Measurements from ENCODE around the gene INF2. TPM values are rescaled to one million over a fixed set of nuclear protein-coding genes. Genes with fewer than 3 reads are reported as not detected.

INF2 gene
- total RNA-seq, 1 experiment from 2014 or later: 58.3 TPM

- Histone ChIP-seq H2BK5ac (ENCODE audit: insufficient read length, low read length) (no peak overlapping the region), H2BK15ac (ENCODE audit: low read depth, low read length) (no peak overlapping the region), H2BK20ac (ENCODE audit: low read depth, low read length, poor library complexity, severe bottlenecking) (no peak overlapping the region), H2AFZ (ENCODE audit: low read length) (no peak overlapping the region), H4K8ac (replicated peaks; ENCODE audit: insufficient read length, low read depth, low read length) (no peak overlapping the region), H3T11ph (ENCODE audit: low read length) (no peak overlapping the region), H3K79me1 (ENCODE audit: insufficient read depth, low read depth, low read length, poor library complexity, severe bottlenecking) (no peaks in the 10 kb centered on the region), H4K91ac (ENCODE audit: insufficient read length, low read depth, low read length) (no peak overlapping the region), H3K23ac (ENCODE audit: insufficient read length, low read depth, low read length) (no peak overlapping the region), H3K4me2 (ENCODE audit: insufficient read depth, insufficient read length, low read length) (no peak overlapping the region), H2BK12ac (ENCODE audit: insufficient read length, low read depth, low read length) (no peak overlapping the region), H2AK5ac (ENCODE audit: insufficient read length, low read length) (no peak overlapping the region), H3K56ac (ENCODE audit: insufficient read length, low read depth, low read length) (no peak overlapping the region), H3K9me3 (ENCODE audit: control insufficient read depth, low read depth, low read length) (no peaks in the 10 kb centered on the region), H3K4me1 (ENCODE audit: insufficient read depth, low read length) (no peaks in the 10 kb centered on the region), H3K18ac (ENCODE audit: insufficient read length, low read depth, low read length) (no peak overlapping the region), H3K79me2 (ENCODE audit: insufficient read depth, low read length) (no peaks in the 10 kb centered on the region), H4K20me1 (ENCODE audit: control insufficient read depth, insufficient read depth, insufficient read length) (no peaks in the 10 kb centered on the region), H3K9ac (ENCODE audit: extremely low read depth, insufficient read length, low read length) (no peak overlapping the region), H2BK120ac (ENCODE audit: low read depth, low read length, poor library complexity, severe bottlenecking) (no peak overlapping the region), H3K27ac (ENCODE audit: insufficient read length, low read depth, low read length) (no peak overlapping the region), H4K5ac (ENCODE audit: insufficient read length, low read depth, low read length) (no peak overlapping the region), H3K4ac (ENCODE audit: low read depth, low read length) (no peak overlapping the region), H3K23me2 (ENCODE audit: insufficient read length, low read depth, low read length, poor library complexity, severe bottlenecking) (no peaks in the 10 kb centered on the region), H3K27me3 (ENCODE audit: insufficient read depth, low read length) (no peaks in the 10 kb centered on the region), H3K14ac (ENCODE audit: insufficient read depth, low read length) (no peak overlapping the region)
- WGBS (ENCODE audit: extremely low coverage, insufficient read length, low lambda C conversion rate): no CpG with 5 or more reads among the region's 9 CpGs
- no peak for TF ChIP-seq CTCF (conservative IDR thresholded peaks at IDR 0.05)
- no peak for DNase-seq
- Mint-ChIP-seq H3K36me3 (ENCODE audit: insufficient read depth in 1 of 3, low read depth in 3 of 3) (no peaks in the 10 kb centered on the region; a peak in 1 of 7 replicates), H3K9me3 (no peaks in the 10 kb centered on the region), H3K4me3 (no peak overlapping the region), H3K4me1 (peaks cover 0 to 3% of the 10 kb centered on the region in 2 experiments; a peak in 1 of 4 replicates), H3K27ac (no peak overlapping the region), H3K27me3 (ENCODE audit: low read depth) (peaks cover 17% of the 10 kb centered on the region)
Observed at GRCh38 chr14:104734601-104734990, 45.2 kb downstream of the INF2 start.

All from H9 (cell line).